Immature natural killer cell (primary cell): ENCODE measurements around the gene CERS4. TPM values are rescaled to one million over a fixed set of nuclear protein-coding genes. Genes with fewer than 3 reads are reported as not detected.
"Not testable (repeated sequence)": the region's sequence is repeated elsewhere in the genome, so short reads cannot be mapped to it uniquely, and the experiment has no call there.

Source experiments
- DNase-seq, 3 donors: peaks; one replicate each; pipeline ENCODE4 v3.0.0; 2022; ENCODE audit warnings: mixed read lengths in 1 of 3
- H3K27ac Mint-ChIP-seq, 6 donors: one replicate each; pipeline ENCODE4 v1.8.0; 2020; ENCODE audit warnings: mixed read lengths in 6 of 6, mild to moderate bottlenecking in 5 of 6, inconsistent platforms in 4 of 6, moderate library complexity in 3 of 6
- H3K27me3 Mint-ChIP-seq, 3 donors: one replicate each; pipeline ENCODE4 v1.8.0; 2020 to 2021; ENCODE audit warnings: low read depth in 3 of 3, mild to moderate bottlenecking in 3 of 3, mixed read lengths in 3 of 3, moderate library complexity in 3 of 3, inconsistent platforms in 1 of 3
- H3K36me3 Mint-ChIP-seq, 3 donors: one replicate each; pipeline ENCODE4 v1.8.0; 2020; ENCODE audit warnings: mixed read lengths in 3 of 3, inconsistent platforms in 2 of 3, mild to moderate bottlenecking in 2 of 3
- H3K4me1 Mint-ChIP-seq, 2 donors: one replicate each; pipeline ENCODE4 v1.8.0; 2020; ENCODE audit warnings: inconsistent platforms in 2 of 2, mild to moderate bottlenecking in 2 of 2, mixed read lengths in 2 of 2, moderate library complexity in 1 of 2
- H3K4me3 Mint-ChIP-seq, 5 donors: one replicate each; pipeline ENCODE4 v1.8.0; 2020; ENCODE audit warnings: mild to moderate bottlenecking in 5 of 5, mixed read lengths in 5 of 5, inconsistent platforms in 3 of 5, moderate library complexity in 3 of 5
- H3K9me3 Mint-ChIP-seq, 6 donors: one replicate each; pipeline ENCODE4 v1.8.0; 2020; ENCODE audit warnings: mild to moderate bottlenecking in 6 of 6, mixed read lengths in 6 of 6, inconsistent platforms in 4 of 6, moderate library complexity in 3 of 6
- polyA plus RNA-seq, 3 donors: library from polyadenylated mRNA; unstranded; fragments of 300-500 nt; fragmentation: Illumina TruSeq; gene quantifications; one replicate each; pipeline ENCODE4 v1.2.3, GENCODE V29; 2021

CERS4 gene
- polyA plus RNA-seq, 3 donors from 2014 or later = 38.0 to 61.1 (median 48.1) TPM

GRCh38 chr19:8203288-8204120 lies 5.7 kb upstream of the CERS4 start:
- H3K9me3 Mint-ChIP-seq, H3K36me3 Mint-ChIP-seq, H3K4me3 Mint-ChIP-seq, H3K27me3 Mint-ChIP-seq, H3K4me1 Mint-ChIP-seq, DNase-seq: not testable (repeated sequence)
- peak overlapping the region in 2 of 6 donors; percentile 2 to 16 for H3K27ac Mint-ChIP-seq

DNA sequence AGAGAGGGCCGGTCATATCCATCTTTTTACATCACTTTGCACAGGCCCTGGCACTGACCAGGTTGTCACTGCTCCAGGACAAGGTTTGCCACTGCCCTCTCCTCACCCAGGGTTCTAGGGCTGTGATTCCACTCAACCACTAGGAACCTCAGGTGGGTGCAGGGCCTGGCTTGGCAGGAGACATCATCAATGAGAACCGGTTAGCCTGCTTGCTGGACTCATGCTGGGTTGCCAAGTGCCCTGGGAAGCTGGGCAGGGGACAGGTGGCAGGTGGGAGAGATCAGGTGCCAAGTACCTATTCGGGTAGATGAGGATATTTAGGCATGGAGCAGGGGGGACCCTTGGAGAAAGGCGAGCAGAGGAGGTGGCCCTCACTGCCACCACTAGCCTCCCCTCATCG lies 4.2 kb upstream of the CERS4 start:
- Mint-ChIP-seq H3K9me3 (no peaks in the 10 kb centered on the region), H3K27ac (no peak overlapping the region), H3K4me3 (no peak overlapping the region), H3K4me1 (peaks cover 9 to 13% of the 10 kb centered on the region in 2 donors), H3K36me3 (no peaks in the 10 kb centered on the region), H3K27me3 (peaks cover 0 to 3% (median 0%) of the 10 kb centered on the region in 3 donors)
- no peak for DNase-seq

- H3K36me3 Mint-ChIP-seq = no peaks in the 10 kb centered on the region
- H3K9me3 Mint-ChIP-seq = no peaks in the 10 kb centered on the region
- no peak for DNase-seq
- H3K27me3 Mint-ChIP-seq = peaks cover 0 to 3% (median 2%) of the 10 kb centered on the region in 3 donors
- peak overlapping the region in 1 of 6 donors; percentile 58 for H3K27ac Mint-ChIP-seq
- H3K4me1 Mint-ChIP-seq = peaks cover 22 to 28% of the 10 kb centered on the region in 2 donors
- peak overlapping the region in 2 of 5 donors; percentile 12 to 51 for H3K4me3 Mint-ChIP-seq
These were observed 2.8 kb upstream of the CERS4 start for GRCh38 chr19:8206147-8207087.

DNA sequence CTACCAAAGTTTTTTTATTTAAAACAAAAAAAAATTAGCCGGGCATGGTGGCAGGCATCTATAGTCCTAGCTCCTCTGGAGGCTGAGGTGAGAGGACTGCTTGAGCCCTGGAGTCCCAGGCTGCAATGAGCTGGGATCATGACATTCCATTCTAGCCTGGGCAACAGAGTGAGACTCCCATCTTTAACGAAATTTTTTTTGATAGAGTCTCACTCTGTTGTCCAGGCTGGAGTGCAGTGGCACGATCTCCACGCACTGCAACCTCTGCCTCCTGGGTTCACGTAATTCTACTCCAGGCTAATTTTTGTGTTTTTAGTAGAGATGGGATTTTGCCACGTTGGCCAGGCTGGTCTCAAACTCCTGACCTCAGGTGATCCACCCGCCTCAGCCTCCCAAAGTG lies 1.8 kb upstream of the CERS4 start:
- DNase-seq, H3K9me3 Mint-ChIP-seq, H3K36me3 Mint-ChIP-seq, H3K27me3 Mint-ChIP-seq: not testable (repeated sequence)
- H3K27ac Mint-ChIP-seq = peak overlapping the region in 1 of 6 donors; percentile 34
- H3K4me1 Mint-ChIP-seq = peaks cover 31 to 36% of the 10 kb centered on the region in 2 donors
- H3K4me3 Mint-ChIP-seq = peak overlapping the region in 1 of 5 donors; percentile 24

DNA sequence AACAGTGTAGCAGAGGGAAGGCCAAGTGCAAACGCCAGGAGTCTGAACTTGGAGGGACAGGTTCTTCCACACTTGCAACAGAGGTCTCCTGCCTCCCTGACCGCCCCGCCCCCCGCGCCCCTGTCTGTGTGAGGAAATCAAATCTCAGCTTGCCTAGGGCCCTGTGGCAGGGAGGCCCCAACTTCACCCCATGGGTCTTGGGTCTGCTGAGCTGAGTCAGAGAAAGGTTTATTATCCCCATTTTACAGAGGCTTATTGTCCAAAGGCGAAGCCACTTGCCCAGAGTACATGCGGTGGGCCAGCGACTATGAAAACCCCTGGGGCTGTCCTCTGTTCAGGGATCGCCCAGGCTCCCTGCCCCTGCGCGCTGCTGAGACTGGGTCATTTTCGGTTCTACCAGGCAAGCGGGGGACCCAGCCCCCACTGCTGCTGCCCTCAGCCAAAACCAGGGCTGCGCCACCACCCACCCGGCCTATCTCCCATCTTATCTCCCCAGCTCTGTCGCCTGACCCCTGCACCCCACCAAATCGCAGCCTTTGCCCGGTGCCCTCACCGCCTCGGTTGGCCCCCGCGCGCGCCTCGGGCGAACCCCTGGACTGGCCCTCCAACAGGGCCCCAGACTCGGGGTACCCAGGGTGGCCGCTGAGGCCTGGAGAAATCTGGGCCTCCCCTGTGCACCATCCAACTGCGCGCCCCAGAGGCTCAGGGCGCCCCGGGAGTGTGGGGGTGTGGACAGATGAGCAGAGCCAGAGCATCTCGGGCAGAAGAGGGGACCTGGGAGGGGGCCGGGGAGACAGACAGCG lies 850 bp upstream of the CERS4 start:
- peaks cover 31 to 39% of the 10 kb centered on the region in 2 donors for H3K4me1 Mint-ChIP-seq
- DNase-seq = no peak
- no peaks in the 10 kb centered on the region for H3K9me3 Mint-ChIP-seq
- peaks cover 0 to 2% (median 2%) of the 10 kb centered on the region in 3 donors for H3K27me3 Mint-ChIP-seq
- H3K36me3 Mint-ChIP-seq = peaks cover 0 to 5% (median 3%) of the 10 kb centered on the region in 3 donors
- H3K27ac Mint-ChIP-seq = peak overlapping the region; percentile 65 to 95 (median 86)
- peak overlapping the region; percentile 78 to 86 (median 81) for H3K4me3 Mint-ChIP-seq

DNA sequence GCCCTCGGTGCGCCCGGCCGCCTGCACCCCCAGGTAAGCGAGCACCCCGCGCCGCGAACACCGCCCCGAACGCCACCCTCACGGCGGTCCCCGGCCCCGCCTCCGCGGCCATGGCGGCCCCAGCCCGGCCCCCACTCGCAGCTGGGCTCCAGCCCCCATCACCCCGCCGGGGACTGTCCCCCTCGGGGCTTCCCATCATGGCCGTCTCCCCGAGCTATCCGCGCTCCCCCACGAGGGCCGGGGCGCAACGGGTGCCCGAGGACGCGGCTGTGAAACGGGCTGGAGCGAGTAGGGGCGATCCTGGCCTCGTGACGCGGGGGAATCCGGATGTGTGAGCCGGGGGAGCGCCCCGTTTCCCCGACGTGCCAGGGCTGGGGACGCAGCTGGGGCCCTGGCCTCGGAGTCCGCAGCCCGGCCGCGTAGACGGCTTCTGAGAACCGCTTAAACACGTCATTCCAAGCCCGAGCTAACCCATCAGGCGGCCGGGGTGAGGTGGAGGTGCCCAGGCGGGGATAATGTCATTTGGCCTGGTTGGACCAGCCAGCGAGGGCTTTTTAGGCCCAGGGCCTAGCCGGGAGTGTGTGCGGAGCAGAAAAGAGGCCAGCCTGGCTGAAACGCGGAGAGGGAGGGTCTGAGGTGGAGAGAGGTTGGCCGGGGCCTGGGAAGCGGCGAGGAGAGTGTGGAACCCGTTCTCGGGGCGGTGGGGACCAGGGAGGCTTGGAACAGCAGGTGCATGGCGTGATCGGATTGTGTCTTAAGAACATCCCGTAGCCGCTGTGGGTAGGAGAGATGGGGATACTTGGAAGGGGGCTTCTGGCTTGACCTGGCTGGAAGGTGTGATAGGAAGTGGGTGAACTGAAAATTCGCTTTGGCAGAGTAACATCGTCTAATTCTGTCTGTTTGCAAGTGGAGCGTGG lies 550 bp downstream of the CERS4 start:
- Mint-ChIP-seq H3K4me1 (peaks cover 41 to 49% of the 10 kb centered on the region in 2 donors), H3K27ac (peak overlapping the region; percentile 86 to 99 (median 90)), H3K4me3 (peak overlapping the region; percentile 86 to 94 (median 90)), H3K36me3 (peaks cover 0 to 13% (median 3%) of the 10 kb centered on the region in 3 donors), H3K27me3 (peaks cover 0 to 2% (median 0%) of the 10 kb centered on the region in 3 donors), H3K9me3 (no peaks in the 10 kb centered on the region)
- DNase-seq = peak; percentile 88 to 90 (median 88)

DNA sequence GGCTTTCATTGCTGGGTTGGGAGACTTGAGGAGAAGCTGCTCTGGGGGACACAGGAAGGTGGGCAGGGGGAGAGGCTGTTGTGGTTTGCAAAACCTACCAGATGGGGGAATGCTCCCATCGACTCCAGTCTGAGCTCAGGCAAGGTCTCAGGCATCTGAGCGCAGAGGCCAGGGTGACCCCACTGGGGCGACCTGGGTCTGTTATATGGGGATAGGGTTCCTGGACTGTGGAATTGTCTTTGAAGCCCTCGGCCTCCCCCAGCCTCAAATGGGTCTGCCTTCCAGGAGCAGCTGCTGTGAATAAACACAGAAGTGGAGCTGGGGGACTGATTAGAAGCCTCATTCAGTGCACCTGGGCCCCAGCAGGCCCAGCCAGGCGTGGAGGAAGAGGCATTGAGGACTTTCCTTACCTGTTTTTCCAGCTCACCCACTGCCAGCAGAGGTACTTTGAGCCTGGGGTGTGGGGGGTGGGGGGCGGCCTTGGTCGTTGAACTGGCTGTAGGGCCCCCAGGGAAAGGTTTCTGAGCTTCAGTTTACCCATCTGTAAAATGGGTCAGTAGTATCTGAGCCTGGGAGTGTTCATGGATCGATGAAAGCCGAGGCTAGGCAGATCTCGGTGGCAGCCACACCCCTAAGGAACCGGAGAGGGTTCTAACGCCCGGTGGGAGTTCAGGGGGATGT lies 1.4 kb downstream of the CERS4 start:
- Mint-ChIP-seq H3K27ac (peak overlapping the region; percentile 86 to 99 (median 90)), H3K27me3 (peaks cover 0 to 2% (median 0%) of the 10 kb centered on the region in 3 donors), H3K4me3 (peak overlapping the region; percentile 86 to 94 (median 90)), H3K9me3 (no peaks in the 10 kb centered on the region), H3K36me3 (peaks cover 0 to 13% (median 3%) of the 10 kb centered on the region in 3 donors), H3K4me1 (peaks cover 41 to 49% of the 10 kb centered on the region in 2 donors)
- no peak for DNase-seq

DNA sequence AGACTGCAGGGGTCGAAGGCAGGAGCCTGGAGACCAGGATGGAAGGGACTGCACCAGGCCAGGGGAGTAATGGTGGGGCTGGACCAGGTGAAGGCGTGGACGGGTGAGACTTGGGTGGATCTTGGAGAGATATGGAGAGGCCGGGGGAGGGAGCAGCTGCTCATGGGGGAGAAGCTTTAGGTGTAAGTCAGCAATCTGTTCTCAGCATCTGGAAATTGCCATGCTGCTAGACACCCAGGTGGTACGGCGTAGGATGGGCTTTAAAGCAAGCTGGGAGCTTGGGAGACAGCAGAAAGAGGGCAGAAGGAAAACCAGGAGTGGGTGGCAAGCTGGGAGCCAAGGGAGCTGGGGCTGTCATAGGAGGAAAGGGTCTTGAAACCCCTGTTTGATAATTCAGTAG lies 3.0 kb downstream of the CERS4 start:
- Mint-ChIP-seq H3K4me1 (peaks cover 52 to 59% of the 10 kb centered on the region in 2 donors), H3K4me3 (peak overlapping the region; percentile 4 to 57 (median 29)), H3K27ac (peak overlapping the region in 5 of 6 donors; percentile 48 to 89 (median 68)), H3K27me3 (peaks cover 0 to 2% (median 0%) of the 10 kb centered on the region in 3 donors), H3K36me3 (peaks cover 3 to 13% (median 4%) of the 10 kb centered on the region in 3 donors), H3K9me3 (no peaks in the 10 kb centered on the region)
- no peak for DNase-seq

- Mint-ChIP-seq H3K27me3 (peaks cover 0 to 2% (median 0%) of the 10 kb centered on the region in 3 donors), H3K4me3 (peak overlapping the region in 2 of 5 donors; percentile 6 to 32), H3K36me3 (peaks cover 3 to 13% (median 4%) of the 10 kb centered on the region in 3 donors), H3K27ac (peak overlapping the region in 4 of 6 donors; percentile 30 to 79 (median 64)), H3K9me3 (no peaks in the 10 kb centered on the region), H3K4me1 (peaks cover 50 to 58% of the 10 kb centered on the region in 2 donors)
- no peak for DNase-seq
These were observed 3.7 kb downstream of the CERS4 start for GRCh38 chr19:8212916-8213315.

GRCh38 chr19:8213827-8214672 lies 4.9 kb downstream of the CERS4 start:
- Mint-ChIP-seq H3K36me3 (peaks cover 3 to 13% (median 4%) of the 10 kb centered on the region in 3 donors), H3K9me3 (no peaks in the 10 kb centered on the region), H3K4me1 (peaks cover 47 to 52% of the 10 kb centered on the region in 2 donors), H3K27ac (peak overlapping the region in 5 of 6 donors; percentile 29 to 81 (median 67)), H3K4me3 (no peak overlapping the region), H3K27me3 (peaks cover 0 to 2% (median 0%) of the 10 kb centered on the region in 3 donors)
- DNase-seq = no peak

DNA sequence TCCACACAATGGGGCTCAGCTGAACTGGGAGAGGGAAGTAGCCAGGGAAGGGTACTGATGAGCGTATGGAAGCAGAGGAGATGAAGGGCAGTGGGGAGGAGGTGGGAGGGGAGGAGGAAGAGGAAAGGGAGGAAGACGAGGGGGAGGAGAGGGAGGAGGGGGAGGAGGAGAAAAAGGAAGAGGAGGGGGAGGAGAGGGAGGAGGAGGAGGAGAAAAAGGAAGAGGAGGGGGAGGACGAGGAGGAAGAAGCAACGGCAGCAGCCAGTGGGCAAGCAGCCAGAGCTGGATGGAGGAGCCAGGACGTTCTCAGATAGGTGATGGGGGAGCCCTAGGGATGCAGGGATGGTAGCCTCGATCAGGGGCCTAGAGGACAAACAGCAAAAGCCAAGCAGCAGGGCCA lies 5.6 kb downstream of the CERS4 start:
- peaks cover 0 to 2% (median 0%) of the 10 kb centered on the region in 3 donors for H3K27me3 Mint-ChIP-seq
- H3K36me3 Mint-ChIP-seq = peaks cover 3 to 13% (median 4%) of the 10 kb centered on the region in 3 donors
- no peaks in the 10 kb centered on the region for H3K9me3 Mint-ChIP-seq
- H3K4me1 Mint-ChIP-seq = peaks cover 45 to 50% of the 10 kb centered on the region in 2 donors
- no peak for DNase-seq
- H3K4me3 Mint-ChIP-seq = no peak overlapping the region
- peak overlapping the region in 5 of 6 donors; percentile 29 to 75 (median 60) for H3K27ac Mint-ChIP-seq
